Skeletal muscle satellite cell (primary cell): Measurements from ENCODE around the gene MRPL24.

Experiments
- H3K27me3 ChIP-seq: 2 replicates; pipeline ENCODE4 v1.7.0; 2013; ENCODE audit warnings: low read length; ENCODE audit not compliant: control insufficient read depth, insufficient read depth
- H3K36me3 ChIP-seq: 2 replicates; pipeline ENCODE4 v1.7.0; 2013; ENCODE audit warnings: mild to moderate bottlenecking, control low read depth, low read length; ENCODE audit not compliant: insufficient read depth
- H3K4me1 ChIP-seq: 2 replicates; pipeline ENCODE4 v1.7.0; 2013; ENCODE audit warnings: low read length; ENCODE audit not compliant: control insufficient read depth, insufficient read depth
- H3K4me2 ChIP-seq: 2 replicates; pipeline ENCODE4 v1.7.0; 2013; ENCODE audit warnings: mild to moderate bottlenecking, low read length
- H3K4me3 ChIP-seq: 2 replicates; pipeline ENCODE4 v1.7.0; 2013; ENCODE audit warnings: low read length
- H3K9ac ChIP-seq: 2 replicates; pipeline ENCODE4 v1.7.0; 2013; ENCODE audit warnings: mild to moderate bottlenecking, low read depth, low read length, moderate library complexity
- H3K9me3 ChIP-seq: replicated peaks from 2 replicates; pipeline ENCODE4 v1.7.0; 2013; ENCODE audit warnings: mild to moderate bottlenecking, control low read depth, low read length

The MRPL24 gene

DNA sequence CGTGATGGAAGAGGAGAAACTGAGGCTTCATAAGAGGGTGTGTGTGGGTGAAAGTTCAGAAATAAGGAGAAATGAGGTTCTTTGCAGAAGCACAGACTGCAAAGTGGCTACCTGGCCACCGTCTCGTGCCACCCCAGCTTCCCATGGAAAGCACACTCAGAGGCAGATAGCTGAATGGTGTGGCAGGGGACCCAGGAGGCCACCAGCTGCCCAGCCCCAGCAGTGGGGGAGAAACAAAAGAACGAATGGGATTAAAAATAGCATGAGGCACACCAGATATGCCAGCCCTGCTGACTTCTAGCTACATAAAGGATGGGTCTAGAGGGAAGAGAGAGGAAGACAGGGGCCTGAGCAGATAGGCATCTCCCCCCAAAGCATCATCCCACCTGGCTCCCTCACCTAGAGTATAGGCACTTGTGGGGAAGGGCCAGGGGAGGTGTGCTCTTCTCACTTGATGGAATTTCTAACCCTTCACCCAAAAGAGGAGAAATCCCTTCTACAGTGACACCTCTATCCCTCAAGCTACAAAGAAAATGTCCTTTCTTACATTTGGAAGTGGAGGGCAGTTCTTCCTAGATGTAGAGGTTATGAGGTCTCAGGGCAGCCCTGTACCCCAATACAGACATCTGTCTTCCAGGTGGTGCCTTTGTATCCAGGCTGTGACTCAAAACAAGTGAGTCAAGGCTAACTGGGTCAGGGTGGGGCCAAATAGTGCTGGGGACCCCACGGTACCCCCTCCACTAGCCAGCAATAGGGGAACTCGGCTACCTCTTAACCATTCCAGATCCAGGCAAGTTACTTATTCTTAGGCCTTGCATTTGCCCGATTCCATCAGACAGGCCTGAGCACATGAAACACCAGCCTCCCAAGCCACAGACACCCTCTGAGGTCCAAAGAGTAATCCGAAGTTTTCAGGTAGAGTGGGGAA, 7.1 kb upstream of the MRPL24 start:
- no peaks in the 10 kb centered on the region for H3K9me3 ChIP-seq
- H3K9ac ChIP-seq, result peak overlapping the region; percentile 99
- H3K4me3 ChIP-seq, result peak overlapping the region; percentile 99
- H3K4me2 ChIP-seq, result peak overlapping the region; percentile 98
- H3K36me3 ChIP-seq, result peaks cover 24% of the 10 kb centered on the region
- no peaks in the 10 kb centered on the region for H3K27me3 ChIP-seq
- peaks cover 53% of the 10 kb centered on the region for H3K4me1 ChIP-seq

DNA sequence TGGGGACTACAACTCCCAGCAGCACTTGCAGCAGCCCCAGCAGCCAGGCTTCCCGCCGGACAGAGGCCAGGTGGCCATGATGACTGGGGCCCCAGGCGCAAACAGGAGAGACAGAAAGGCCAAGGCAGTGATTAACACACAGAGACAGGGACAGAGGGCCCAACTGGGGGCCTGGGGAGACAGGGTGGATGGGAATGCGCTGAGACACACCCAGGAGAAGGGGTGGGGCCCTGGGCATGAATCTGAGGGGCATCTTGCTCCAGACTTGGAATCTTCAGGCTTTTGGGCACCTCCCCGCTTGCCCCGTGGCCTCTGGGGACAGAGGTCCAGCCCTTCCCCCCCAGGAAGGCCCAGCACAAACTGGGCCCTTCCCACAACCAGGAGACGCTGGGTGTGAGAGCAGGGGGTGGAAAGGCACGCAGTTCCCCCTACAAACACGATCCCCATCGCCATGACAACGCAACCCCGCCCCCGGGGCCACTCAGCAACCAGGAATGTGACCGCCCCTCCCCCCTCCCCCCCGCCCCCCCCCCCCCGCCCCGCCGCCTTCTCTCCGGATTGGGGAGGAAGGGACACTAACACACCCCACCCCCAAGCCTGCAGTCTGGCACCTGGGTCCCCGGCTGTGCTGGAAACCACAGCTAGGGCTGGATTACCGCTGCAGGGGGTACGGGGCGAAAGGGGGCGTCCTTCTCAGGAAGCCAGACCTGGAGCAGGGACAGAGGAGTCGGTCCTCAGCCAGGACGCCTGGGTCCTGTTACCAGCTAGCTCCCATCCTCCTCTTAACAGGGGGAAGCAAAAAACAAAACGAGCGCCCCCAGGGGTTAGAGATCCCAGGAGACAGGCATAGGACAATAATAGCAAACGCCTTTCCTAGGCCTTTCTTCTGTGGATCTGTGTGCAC, 6.1 kb upstream of the MRPL24 start:
- Histone ChIP-seq H3K9me3 (no peaks in the 10 kb centered on the region), H3K4me2 (peak overlapping the region; percentile 98), H3K36me3 (peaks cover 30% of the 10 kb centered on the region), H3K27me3 (no peaks in the 10 kb centered on the region), H3K4me1 (peaks cover 44% of the 10 kb centered on the region), H3K9ac (peak overlapping the region; percentile 99), H3K4me3 (peak overlapping the region; percentile 99)

DNA sequence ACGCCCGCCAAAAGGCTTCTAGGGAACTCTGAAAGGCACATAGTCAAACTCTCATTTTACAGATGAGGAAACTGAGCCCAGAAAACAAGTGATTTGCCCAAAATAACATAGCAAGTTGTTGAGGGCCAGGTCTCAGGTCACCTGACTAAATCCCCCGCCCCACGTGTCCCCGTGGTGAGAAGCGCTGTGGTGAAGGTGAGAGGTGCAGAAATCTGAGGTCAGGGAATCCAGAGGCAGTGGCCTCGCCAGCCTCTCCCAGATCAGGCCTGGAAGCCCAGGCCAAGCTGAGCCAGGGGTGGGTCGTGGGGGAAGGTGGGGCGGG, 5.5 kb upstream of the MRPL24 start:
- H3K9me3 ChIP-seq, result no peaks in the 10 kb centered on the region
- H3K9ac ChIP-seq, result peak overlapping the region; percentile 99
- peak overlapping the region; percentile 75 for H3K4me3 ChIP-seq
- peaks cover 36% of the 10 kb centered on the region for H3K36me3 ChIP-seq
- H3K4me1 ChIP-seq, result peaks cover 49% of the 10 kb centered on the region
- no peaks in the 10 kb centered on the region for H3K27me3 ChIP-seq
- peak overlapping the region; percentile 98 for H3K4me2 ChIP-seq

DNA sequence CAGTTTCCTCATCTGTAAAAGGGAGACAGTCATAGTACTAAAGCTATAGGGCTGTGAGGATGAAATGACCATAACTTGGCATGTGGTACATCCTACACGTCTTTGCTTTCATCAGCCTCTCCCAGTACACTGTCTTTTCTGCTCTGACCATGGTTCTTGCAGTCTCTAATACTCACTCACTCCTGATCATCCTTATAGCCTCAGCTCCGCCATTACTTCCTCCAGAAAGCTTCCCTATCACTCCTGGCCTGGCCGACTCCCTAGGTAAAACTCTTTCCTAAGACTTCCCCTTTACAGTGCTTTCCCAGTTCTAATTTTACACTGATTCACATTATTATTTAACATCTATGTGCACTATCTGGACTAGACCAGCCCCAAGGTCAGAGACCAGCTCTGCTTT, 5.0 kb upstream of the MRPL24 start:
- Histone ChIP-seq H3K9ac (peak overlapping the region; percentile 99), H3K4me3 (no peak overlapping the region), H3K27me3 (no peaks in the 10 kb centered on the region)

DNA sequence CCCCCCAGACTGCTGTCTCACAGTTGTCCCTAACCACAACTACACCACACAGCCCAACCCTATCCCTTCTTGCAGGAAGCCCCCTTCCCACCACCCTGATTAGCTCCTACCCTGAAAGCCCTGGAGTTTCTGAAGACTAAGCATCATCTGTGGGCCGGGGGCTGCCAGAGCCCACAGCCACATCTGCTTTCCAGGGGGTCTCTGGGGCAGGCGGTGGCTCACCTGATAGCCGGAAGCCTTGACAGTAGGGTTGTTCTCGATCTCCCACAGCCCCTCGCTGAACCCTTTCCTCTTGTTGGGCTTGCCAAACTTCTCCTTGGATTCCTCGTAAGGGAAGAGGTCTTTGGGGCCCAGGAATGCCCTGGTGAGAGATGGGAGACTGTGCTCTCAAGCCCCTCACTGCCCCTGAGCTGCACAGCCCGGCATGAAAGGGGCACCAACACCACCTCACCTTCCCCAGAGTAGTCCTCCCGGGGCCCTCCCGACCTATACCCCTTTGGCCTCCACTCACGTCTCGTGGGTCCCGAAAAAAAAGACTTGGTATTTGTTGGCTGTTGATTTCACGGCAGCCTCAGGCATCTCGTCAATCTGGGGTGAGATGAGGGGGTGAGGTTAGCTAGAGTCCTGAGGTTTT, 4.0 kb upstream of the MRPL24 start:
- H3K4me3 ChIP-seq, result no peak overlapping the region
- no peak overlapping the region for H3K4me2 ChIP-seq
- no peaks in the 10 kb centered on the region for H3K9me3 ChIP-seq
- peaks cover 49% of the 10 kb centered on the region for H3K4me1 ChIP-seq
- no peaks in the 10 kb centered on the region for H3K27me3 ChIP-seq
- H3K9ac ChIP-seq, result peak overlapping the region; percentile 99
- H3K36me3 ChIP-seq, result peaks cover 39% of the 10 kb centered on the region

More for the DNA sequence above, 5.0 kb upstream of the MRPL24 start:
- H3K36me3 ChIP-seq, result peaks cover 37% of the 10 kb centered on the region
- H3K4me1 ChIP-seq, result peaks cover 50% of the 10 kb centered on the region
- no peaks in the 10 kb centered on the region for H3K9me3 ChIP-seq
- peak overlapping the region; percentile 98 for H3K4me2 ChIP-seq

DNA sequence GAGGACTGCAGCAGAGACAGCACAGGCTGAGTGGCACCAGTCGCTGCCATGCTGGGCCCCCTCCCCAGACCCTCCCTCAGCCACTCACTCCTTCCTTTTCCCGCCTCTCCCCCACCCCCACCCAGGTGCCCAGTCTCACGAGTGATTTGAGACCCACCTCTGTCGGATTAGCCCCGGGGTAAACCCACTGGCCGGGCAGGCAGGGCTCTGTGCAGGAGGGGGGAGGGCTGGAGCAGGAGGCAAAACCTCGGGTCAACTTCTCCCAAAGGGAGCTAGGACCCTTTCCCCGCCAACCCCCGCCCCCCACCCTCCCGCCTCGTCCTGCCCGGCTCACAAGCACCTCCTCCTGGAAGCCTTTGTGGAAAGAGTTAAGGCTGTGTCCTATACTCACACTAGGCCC, 3.5 kb upstream of the MRPL24 start:
- H3K4me3 ChIP-seq, result no peak overlapping the region
- peaks cover 36% of the 10 kb centered on the region for H3K36me3 ChIP-seq
- no peaks in the 10 kb centered on the region for H3K9me3 ChIP-seq
- no peaks in the 10 kb centered on the region for H3K27me3 ChIP-seq
- no peak overlapping the region for H3K4me2 ChIP-seq
- H3K9ac ChIP-seq, result no peak overlapping the region
- peaks cover 44% of the 10 kb centered on the region for H3K4me1 ChIP-seq

DNA sequence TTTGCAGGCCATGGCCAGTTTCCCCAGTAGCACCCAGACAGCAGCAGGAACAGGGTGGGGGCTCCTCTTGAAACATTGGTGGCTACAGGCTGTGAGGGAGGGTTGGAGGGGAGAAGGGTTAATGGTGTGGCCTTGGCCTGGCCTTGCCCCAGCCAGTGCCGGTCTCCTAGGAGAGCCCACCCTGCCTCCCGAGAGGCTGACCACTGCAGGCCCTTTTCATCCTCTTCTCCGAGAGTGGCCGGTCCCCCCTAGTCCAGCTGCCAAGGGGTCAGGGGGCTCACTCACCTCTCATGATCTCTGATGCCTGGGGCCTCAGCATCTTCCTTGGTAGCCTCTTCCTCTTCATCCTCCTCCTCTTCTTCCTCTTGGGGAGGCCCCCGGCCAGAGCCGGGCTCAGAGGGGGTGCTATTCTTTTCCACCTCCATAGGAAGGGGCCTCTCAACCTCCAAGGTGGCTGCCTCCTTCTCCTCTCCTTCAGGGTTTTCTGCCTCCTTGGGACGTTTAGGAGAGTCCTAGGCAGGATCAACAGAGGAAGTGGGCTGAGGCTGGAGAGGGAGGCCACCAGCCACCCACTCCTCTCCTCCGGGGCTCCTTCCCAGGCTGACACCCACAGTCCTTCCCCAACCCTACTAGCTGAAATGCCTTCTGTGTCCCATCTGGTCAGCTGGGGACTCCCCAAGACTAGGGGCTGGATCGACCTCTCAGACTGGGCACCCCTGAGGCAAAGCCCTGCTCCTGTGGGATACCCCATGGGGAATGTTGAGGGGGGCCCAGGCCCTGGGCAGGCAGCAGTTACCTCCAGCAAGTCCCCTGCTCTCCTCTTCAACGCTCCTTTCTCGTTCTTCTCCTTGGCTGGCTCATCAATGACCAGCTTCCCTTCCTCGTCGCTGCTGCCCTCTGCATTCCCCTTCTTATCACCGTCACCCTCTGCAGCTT, 2.7 kb upstream of the MRPL24 start:
- Histone ChIP-seq H3K36me3 (peaks cover 35% of the 10 kb centered on the region), H3K9me3 (no peaks in the 10 kb centered on the region), H3K4me2 (no peak overlapping the region), H3K4me3 (no peak overlapping the region), H3K27me3 (no peaks in the 10 kb centered on the region), H3K4me1 (peaks cover 37% of the 10 kb centered on the region), H3K9ac (no peak overlapping the region)

DNA sequence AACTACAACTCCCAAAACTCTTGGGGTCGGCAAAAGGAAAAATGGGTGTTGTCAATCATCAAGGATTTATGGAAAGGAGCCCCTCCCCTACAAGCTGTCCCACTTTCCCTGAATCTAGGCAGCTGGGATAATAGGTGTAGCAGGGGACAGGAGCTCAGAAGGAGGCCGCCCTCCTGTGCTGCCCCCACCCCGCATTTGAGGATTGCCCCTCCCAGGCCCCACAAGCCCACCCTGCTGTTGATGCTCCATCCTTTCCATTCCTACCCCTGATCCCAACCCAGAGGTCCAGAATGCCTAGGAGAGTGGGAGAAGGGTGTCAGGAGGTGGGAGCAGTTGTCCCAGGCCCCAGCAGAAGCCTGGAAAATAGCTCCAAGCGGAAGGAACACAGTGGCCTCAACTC, 1.9 kb upstream of the MRPL24 start:
- H3K4me1 ChIP-seq, result peaks cover 28% of the 10 kb centered on the region
- H3K36me3 ChIP-seq, result peaks cover 44% of the 10 kb centered on the region
- H3K4me3 ChIP-seq, result no peak overlapping the region
- H3K4me2 ChIP-seq, result no peak overlapping the region
- H3K27me3 ChIP-seq, result no peaks in the 10 kb centered on the region
- H3K9ac ChIP-seq, result no peak overlapping the region
- no peaks in the 10 kb centered on the region for H3K9me3 ChIP-seq

DNA sequence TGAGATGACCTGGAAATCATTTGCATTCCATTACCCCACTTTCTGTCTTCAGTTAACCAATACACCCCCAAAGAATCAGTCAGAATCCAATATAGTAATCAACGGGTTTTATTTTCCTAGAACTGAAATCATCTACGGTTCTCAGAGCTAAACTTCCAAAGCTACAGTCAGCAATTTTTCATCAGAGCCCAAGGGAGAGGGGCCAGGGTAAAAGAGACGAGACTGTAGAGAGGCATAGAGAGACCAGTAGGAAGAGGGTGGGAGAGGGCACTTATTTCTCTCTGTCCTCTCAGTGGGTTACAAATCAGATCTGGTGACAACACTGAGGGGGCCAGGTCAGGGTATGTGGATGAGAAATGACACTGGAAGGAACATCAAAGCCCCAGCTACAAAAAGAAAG, 1.1 kb upstream of the MRPL24 start:
- Histone ChIP-seq H3K9ac (no peak overlapping the region), H3K4me3 (no peak overlapping the region), H3K27me3 (no peaks in the 10 kb centered on the region), H3K4me1 (peaks cover 21% of the 10 kb centered on the region), H3K4me2 (no peak overlapping the region), H3K9me3 (no peaks in the 10 kb centered on the region), H3K36me3 (peaks cover 51% of the 10 kb centered on the region)

DNA sequence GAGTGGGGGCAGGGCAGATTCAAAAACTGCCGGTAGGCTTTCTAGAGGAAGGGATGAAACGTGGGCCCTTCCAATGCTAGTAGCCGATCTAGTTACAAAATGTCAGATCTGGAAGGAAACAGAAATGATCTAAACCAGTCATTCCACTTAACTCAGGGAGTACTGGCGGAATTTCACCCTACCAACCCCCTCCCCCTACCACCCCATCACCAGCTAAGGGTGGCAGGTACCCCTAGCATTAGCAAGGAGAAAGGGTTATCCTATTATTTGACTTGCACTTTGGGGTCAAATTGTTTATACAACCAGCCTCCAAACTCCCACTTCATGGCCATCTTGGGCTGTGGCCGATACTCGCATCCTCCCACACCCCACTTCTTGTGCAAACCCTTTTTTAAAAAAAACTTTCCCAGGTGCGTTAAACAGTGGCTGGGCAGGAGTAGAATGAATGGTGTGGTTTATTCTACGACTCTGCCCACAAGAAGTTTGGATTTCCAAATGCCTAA, 644 bp upstream of the MRPL24 start:
- H3K36me3 ChIP-seq, result peaks cover 56% of the 10 kb centered on the region
- peak overlapping the region; percentile 60 for H3K4me2 ChIP-seq
- no peaks in the 10 kb centered on the region for H3K27me3 ChIP-seq
- H3K9ac ChIP-seq, result no peak overlapping the region
- peaks cover 17% of the 10 kb centered on the region for H3K4me1 ChIP-seq
- H3K4me3 ChIP-seq, result peak overlapping the region; percentile 33
- no peaks in the 10 kb centered on the region for H3K9me3 ChIP-seq
